HepG2 (cell line): ENCODE data around the gene LCE7A. TPM values are rescaled to one million over a fixed set of nuclear protein-coding genes. Genes with fewer than 3 reads are reported as not detected.

Source experiments
- ATAC-seq: fragments of 200-7000 bp; cut with Tn5 transposase; 3 replicates; pipeline ENCODE4 v1.9.1; 2020; ENCODE audit warnings: mild to moderate bottlenecking, moderate library complexity
- Bru-seq: library from RNA; stranded (reverse); fragments of 400-500 nt; gene quantifications from one replicate; lab custom pipeline; 2021; lab: Mats Ljungman, UMichigan
- BruChase-seq, 2 experiments: library from RNA; stranded (reverse); fragments of 400-500 nt; gene quantifications; one replicate each; lab custom pipeline; 2021; lab: Mats Ljungman, UMichigan
- BruUV-seq: library from RNA; stranded (reverse); fragments of 400-500 nt; replicated peaks from 2 replicates; lab custom pipeline; 2021; lab: Mats Ljungman, UMichigan
- CTCF ChIA-PET: fragments of 300-600 bp; formaldehyde crosslinking; extraction: SDS; loops from one replicate; lab custom pipeline; 2021; ENCODE audit warnings: low total read pairs, inconsistent platforms, low intra/inter-chr PET ratio; lab: Yijun Ruan, JAX
- POLR2A ChIA-PET: fragments of 350-600 bp; sonication (Branson Sonifier 250); formaldehyde crosslinking; loops from one replicate; lab custom pipeline; 2020; ENCODE audit warnings: antibody characterized with exemption, inconsistent platforms; lab: Yijun Ruan, JAX
- DNase-seq: peaks from one replicate; pipeline ENCODE4 v3.0.0-alpha.2; 2015; ENCODE audit warnings: low spot score
- FAIRE-seq: peaks from 3 replicates; lab custom pipeline; 2011; peaks lifted over from hg19 to GRCh38; lab: Jason Lieb, UNC
- H2AFZ ChIP-seq: one replicate; pipeline ENCODE4 v1.6.1; 2011; ENCODE audit warnings: low read length, inconsistent platforms
- H3K27ac ChIP-seq: fragments of 300-600 bp; 3 replicates; pipeline ENCODE4 v1.8.0; 2011; ENCODE audit warnings: mixed run types, mild to moderate bottlenecking, mixed read lengths, low read length, inconsistent platforms; ENCODE audit not compliant: insufficient read depth; ENCODE audit errors: extremely low read length
- H3K27me3 ChIP-seq, 2 experiments: fragments of 200-600 bp in 1 of 2; 2 replicates in 1 of 2; 3 replicates in 1 of 2; pipeline versions ENCODE4 v1.6.0 to v1.8.0; 2011; ENCODE audit warnings: low read length in 2 of 2, mild to moderate bottlenecking in 2 of 2, moderate library complexity in 2 of 2, inconsistent platforms in 1 of 2; ENCODE audit not compliant: insufficient read depth in 2 of 2, control insufficient read depth in 1 of 2
- H3K36me3 ChIP-seq, 2 experiments: fragments of 200-600 bp in 1 of 2; replicated peaks in 1 of 2; 2 replicates in 1 of 2; 3 replicates in 1 of 2; pipeline versions ENCODE4 v1.5.1 to v1.8.0; 2011; ENCODE audit warnings: low read length in 2 of 2, inconsistent platforms in 1 of 2; ENCODE audit not compliant: insufficient read depth in 2 of 2, control insufficient read depth in 1 of 2
- H3K4me1 ChIP-seq: 2 replicates; pipeline ENCODE4 v1.5.1; 2012; ENCODE audit warnings: low read length, inconsistent platforms; ENCODE audit not compliant: insufficient read depth
- H3K4me2 ChIP-seq: 2 replicates; pipeline ENCODE4 v1.6.0; 2011; ENCODE audit warnings: low read depth, low read length, inconsistent platforms
- H3K4me3 ChIP-seq, 3 experiments: fragments of 200-600 bp in 1 of 3; sonication (generic), shearing (Covaris generic) in 1 of 3; replicated peaks in 1 of 3; 2 replicates each; pipeline ENCODE4 v1.5.1; 2011 to 2016; ENCODE audit warnings: low read length in 3 of 3, inconsistent platforms in 2 of 3, low read depth in 2 of 3, mild to moderate bottlenecking in 2 of 3, control low read depth in 1 of 3, mixed read lengths in 1 of 3; ENCODE audit not compliant: insufficient read depth in 1 of 3
- H3K79me2 ChIP-seq: one replicate; pipeline ENCODE4 v1.6.1; 2011; ENCODE audit warnings: low read length, inconsistent platforms; ENCODE audit not compliant: insufficient read depth
- H3K9ac ChIP-seq: 2 replicates; pipeline ENCODE4 v1.6.0; 2011; ENCODE audit warnings: mild to moderate bottlenecking, low read depth, low read length, inconsistent platforms; ENCODE audit not compliant: insufficient read depth
- H3K9me3 ChIP-seq: 2 replicates; pipeline ENCODE4 v1.5.1; 2012; ENCODE audit warnings: mild to moderate bottlenecking, low read length
- H4K20me1 ChIP-seq: 2 replicates; pipeline ENCODE4 v1.6.0; 2011; ENCODE audit warnings: inconsistent platforms, mild to moderate bottlenecking, low read length, moderate library complexity; ENCODE audit not compliant: insufficient read depth
- FIP1L1 ChIP-seq: fragments of 200-400 bp; formaldehyde crosslinking; IDR thresholded peaks from 2 replicates; pipeline ENCODE4 v1.6.1; 2018; ENCODE audit warnings: low read depth, mild to moderate bottlenecking, low read length, moderate library complexity, borderline replicate concordance; ENCODE audit not compliant: insufficient read depth
- FOXA1 ChIP-seq, 2 experiments: fragments of 450-650 bp in 1 of 2; sonication (generic) in 1 of 2; formaldehyde crosslinking in 1 of 2; IDR thresholded peaks; 2 replicates each; pipeline versions ENCODE4 v1.4.0 to v1.6.1; 2016 to 2020; ENCODE audit warnings: missing genetic modification reagents in 1 of 2
- NCOR1 ChIP-seq: fragments of 200-600 bp; sonication (generic); IDR thresholded peaks from 2 replicates; pipeline ENCODE4 v1.7.0; 2017; ENCODE audit warnings: antibody characterized with exemption, low read length, borderline replicate concordance
- PRMT3 ChIP-seq: sonication (generic); formaldehyde crosslinking; IDR thresholded peaks from 2 replicates; pipeline ENCODE4 v1.8.1; 2022; ENCODE audit warnings: low read depth, mild to moderate bottlenecking, moderate library complexity, missing genetic modification reagents, borderline replicate concordance
- SNRNP70 ChIP-seq: fragments of 200-400 bp; formaldehyde crosslinking; IDR thresholded peaks from 2 replicates; pipeline ENCODE4 v1.6.1; 2017; ENCODE audit warnings: mild to moderate bottlenecking, low read depth, low read length, moderate library complexity
- THAP11 ChIP-seq: IDR thresholded peaks from 2 replicates; pipeline ENCODE4 v1.6.1; 2016; ENCODE audit warnings: missing biosample characterization, missing genetic modification reagents
- ZC3H4 ChIP-seq: sonication (generic); formaldehyde crosslinking; IDR thresholded peaks from 2 replicates; pipeline ENCODE4 v1.4.0; 2020; ENCODE audit warnings: missing genetic modification reagents, borderline replicate concordance
- ZNF232 ChIP-seq: sonication (generic); formaldehyde crosslinking; IDR thresholded peaks from 2 replicates; pipeline ENCODE4 v1.4.0; 2020; ENCODE audit warnings: missing genetic modification reagents, borderline replicate concordance
- ZNF251 ChIP-seq: sonication (generic); formaldehyde crosslinking; IDR thresholded peaks from 2 replicates; pipeline ENCODE4 v1.9.0; 2021; ENCODE audit warnings: mild to moderate bottlenecking, missing genetic modification reagents
- WGBS: methylation state at CpG from one replicate; pipeline ENCODE4 v1.1.6; 2017; ENCODE audit warnings: low lambda C conversion rate; 5-methylcytosine and 5-hydroxymethylcytosine counted together
- in situ Hi-C: cut with HindIII; loops from 2 replicates; pipeline ENCODE4 v1.10.0; 2017; ENCODE audit warnings: low pct_unique_long_range_greater_than_20kb; ENCODE audit not compliant: extremely low pct_ligation_motif_present
- intact Hi-C: fragments of 100-400 bp; cut with micrococcal nuclease; formaldehyde crosslinking; loops from one replicate; pipeline ENCODE4 v1.10.0; 2022; ENCODE audit not compliant: unreplicated experiment
- long read RNA-seq, 2 experiments: library from RNA in 1 of 2; library from polyadenylated mRNA in 1 of 2; stranded (forward) in 1 of 2; unstranded in 1 of 2; transcript quantifications; one replicate each; pipeline ENCODE4 v2.0.0, GENCODE V29; 2019 to 2022
- polyA minus RNA-seq, 3 experiments: library from RNA; depleted of rRNA, polyadenylated mRNA; stranded (reverse); fragments of >200 nt; gene quantifications; 2 replicates each; pipeline ENCODE4 v1.2.3, GENCODE V29; 2011; ENCODE audit warnings: low replicate concordance in 1 of 3
- polyA plus RNA-seq, 8 experiments: library from polyadenylated mRNA; depleted of rRNA in 3 of 8; stranded (reverse) in 7 of 8; unstranded in 1 of 8; fragments of >200 nt; fragmentation: Illumina TruSeq in 4 of 8; extraction: Trizol in 4 of 8; gene quantifications; 2 replicates each; pipeline versions ENCODE4 v1.2.1 to v1.2.3, GENCODE V29; 2011 to 2016; ENCODE audit warnings: low read depth in 4 of 8, missing spikeins in 1 of 8, mixed read lengths in 1 of 8; ENCODE audit not compliant: insufficient read depth in 1 of 8
- total RNA-seq, 5 experiments: library from RNA; depleted of rRNA; stranded (reverse); fragments of >200 nt; fragmentation: Illumina TruSeq; extraction: Trizol; gene quantifications; 2 replicates each; pipeline ENCODE4 v1.2.3, GENCODE V29; 2016; ENCODE audit warnings: low read depth in 1 of 5
- TF ChIP-seq, protein P1 (sequence below): IDR thresholded peaks from 2 replicates; pipeline ENCODE4 v1.6.1; 2012; ENCODE audit warnings: inconsistent platforms
- TF ChIP-seq, protein P2 (sequence below): sonication (generic); formaldehyde crosslinking; IDR thresholded peaks from 2 replicates; pipeline ENCODE4 v1.5.0; 2020; ENCODE audit warnings: mild to moderate bottlenecking, missing genetic modification reagents
- TF ChIP-seq, protein P3 (sequence below): sonication (generic); formaldehyde crosslinking; IDR thresholded peaks from 2 replicates; pipeline ENCODE4 v1.8.1; 2022; ENCODE audit warnings: mild to moderate bottlenecking, missing genetic modification reagents
- TF ChIP-seq, protein P4 (sequence below): sonication (generic); formaldehyde crosslinking; IDR thresholded peaks from 2 replicates; pipeline ENCODE4 v1.4.0; 2020; ENCODE audit warnings: missing genetic modification reagents

Gene LCE7A, protein sequence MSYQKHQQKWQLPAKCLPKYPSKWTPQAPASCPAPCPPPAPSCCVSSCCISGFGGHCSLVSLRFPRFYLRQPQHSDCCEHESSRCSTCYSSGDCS
- not detected in 2 replicates for total RNA-seq (2016; rRNA removed; fragmentation: Illumina TruSeq; extraction: Trizol)
- total RNA-seq (2016; cell fraction: cytosol; rRNA removed; fragmentation: Illumina TruSeq; extraction: Trizol; ENCODE audit: low read depth): not detected in 2 replicates
- not detected in 2 replicates for total RNA-seq (2016; cell fraction: insoluble cytoplasmic fraction; rRNA removed; fragmentation: Illumina TruSeq; extraction: Trizol)
- not detected in 2 replicates for total RNA-seq (2016; cell fraction: membrane; rRNA removed; fragmentation: Illumina TruSeq; extraction: Trizol)
- total RNA-seq (2016; cell fraction: nucleus; rRNA removed; fragmentation: Illumina TruSeq; extraction: Trizol): not detected in 2 replicates
- polyA plus RNA-seq (2011; rRNA removed): not detected in 2 replicates
- polyA plus RNA-seq (2011; cell fraction: cytosol; rRNA removed): not detected in 2 replicates
- polyA plus RNA-seq (2011; cell fraction: nucleus; rRNA removed): not detected in 2 replicates
- polyA plus RNA-seq (2012): not detected in 2 replicates
- polyA plus RNA-seq (2016; cell fraction: cytosol; fragmentation: Illumina TruSeq; extraction: Trizol; ENCODE audit: low read depth): not detected in 2 replicates
- not detected in 2 replicates for polyA plus RNA-seq (2016; cell fraction: insoluble cytoplasmic fraction; fragmentation: Illumina TruSeq; extraction: Trizol; ENCODE audit: low read depth)
- polyA plus RNA-seq (2016; cell fraction: membrane; fragmentation: Illumina TruSeq; extraction: Trizol; ENCODE audit: low read depth): not detected in 2 replicates
- polyA plus RNA-seq (2016; cell fraction: nucleus; fragmentation: Illumina TruSeq; extraction: Trizol; ENCODE audit: insufficient read depth, low read depth): not detected in 2 replicates
- polyA minus RNA-seq (2011; rRNA and poly(A)+ RNA removed; ENCODE audit: low replicate concordance): not detected in 2 replicates
- polyA minus RNA-seq (2011; cell fraction: cytosol; rRNA and poly(A)+ RNA removed): not detected in 2 replicates
- polyA minus RNA-seq (2011; cell fraction: nucleus; rRNA and poly(A)+ RNA removed): not detected in 2 replicates
- Bru-seq, nascent RNA: not detected
- BruChase-seq, experiment 1, labeled RNA remaining after a 6-hour chase: not detected
- BruChase-seq, experiment 2, labeled RNA remaining after a 2-hour chase: not detected
- long read RNA-seq, experiment 1: 0 reads
- long read RNA-seq, experiment 2: 0 reads

DNA sequence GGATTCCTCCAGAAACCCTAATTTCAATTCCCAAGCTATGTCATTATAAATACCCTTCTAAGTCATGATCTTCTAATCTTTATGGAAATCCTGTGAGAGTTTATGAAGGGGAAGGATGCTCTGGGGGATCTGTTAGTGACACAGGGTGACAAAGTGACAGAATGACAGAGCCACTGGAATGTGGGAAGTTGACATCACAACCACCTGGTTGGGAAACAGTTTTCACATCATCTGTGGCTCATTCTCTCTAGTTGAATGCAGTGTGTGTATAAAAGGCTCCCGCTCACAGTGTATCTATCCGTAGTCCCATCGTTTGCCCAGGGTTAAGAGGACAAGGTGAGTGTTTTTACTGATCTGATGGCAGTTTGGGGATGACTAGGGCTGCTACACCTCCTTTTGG, at the start of gene LCE7A:
Gene LCE7A (plus strand): TSS at position 301 of the 400 bp plus-strand sequence. CDS start 702 bp downstream, outside the sequence.
- Histone ChIP-seq H3K9me3 (no peaks in the 10 kb centered on the region), H3K36me3 (no peaks in the 10 kb centered on the region), H3K9ac (no peak within 1 kb of the TSS), H3K27me3 (no peaks in the 10 kb centered on the region), H3K4me1 (no peaks in the 10 kb centered on the region), H3K4me3 (no peak within 1 kb of the TSS), H3K79me2 (no peaks in the 10 kb centered on the region), H2AFZ (no peak within 1 kb of the TSS), H3K4me2 (no peak within 1 kb of the TSS), H4K20me1 (no peaks in the 10 kb centered on the region), H3K27ac (no peak within 1 kb of the TSS)
- DNase-seq (no peak), ATAC-seq (no peak), FAIRE-seq (no peak)
- in situ Hi-C loops (no loop called here), intact Hi-C loops (no loop called here)
- ChIA-PET POLR2A (no interaction called here), CTCF (no interaction called here)
- TF ChIP-seq, protein P1, sequence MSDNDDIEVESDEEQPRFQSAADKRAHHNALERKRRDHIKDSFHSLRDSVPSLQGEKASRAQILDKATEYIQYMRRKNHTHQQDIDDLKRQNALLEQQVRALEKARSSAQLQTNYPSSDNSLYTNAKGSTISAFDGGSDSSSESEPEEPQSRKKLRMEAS: no peak
- TF ChIP-seq, protein P2, sequence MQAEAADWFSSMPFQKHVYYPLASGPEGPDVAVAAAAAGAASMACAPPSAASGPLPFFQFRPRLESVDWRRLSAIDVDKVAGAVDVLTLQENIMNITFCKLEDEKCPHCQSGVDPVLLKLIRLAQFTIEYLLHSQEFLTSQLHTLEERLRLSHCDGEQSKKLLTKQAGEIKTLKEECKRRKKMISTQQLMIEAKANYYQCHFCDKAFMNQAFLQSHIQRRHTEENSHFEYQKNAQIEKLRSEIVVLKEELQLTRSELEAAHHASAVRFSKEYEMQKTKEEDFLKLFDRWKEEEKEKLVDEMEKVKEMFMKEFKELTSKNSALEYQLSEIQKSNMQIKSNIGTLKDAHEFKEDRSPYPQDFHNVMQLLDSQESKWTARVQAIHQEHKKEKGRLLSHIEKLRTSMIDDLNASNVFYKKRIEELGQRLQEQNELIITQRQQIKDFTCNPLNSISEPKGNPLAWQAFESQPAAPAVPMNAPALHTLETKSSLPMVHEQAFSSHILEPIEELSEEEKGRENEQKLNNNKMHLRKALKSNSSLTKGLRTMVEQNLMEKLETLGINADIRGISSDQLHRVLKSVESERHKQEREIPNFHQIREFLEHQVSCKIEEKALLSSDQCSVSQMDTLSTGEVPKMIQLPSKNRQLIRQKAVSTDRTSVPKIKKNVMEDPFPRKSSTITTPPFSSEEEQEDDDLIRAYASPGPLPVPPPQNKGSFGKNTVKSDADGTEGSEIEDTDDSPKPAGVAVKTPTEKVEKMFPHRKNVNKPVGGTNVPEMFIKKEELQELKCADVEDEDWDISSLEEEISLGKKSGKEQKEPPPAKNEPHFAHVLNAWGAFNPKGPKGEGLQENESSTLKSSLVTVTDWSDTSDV: no peak
- TF ChIP-seq SNRNP70 (no peak), NCOR1 (no peak), ZNF232 (CRISPR knock-in tag) (no peak), ZC3H4 (CRISPR knock-in tag) (no peak), ZNF251 (no peak), FIP1L1 (no peak), THAP11 (no peak), PRMT3 (CRISPR knock-in tag) (no peak), FOXA1 (IDR thresholded peaks at IDR 0.05) (no peak), FOXA1 (CRISPR knock-in tag; IDR thresholded peaks at IDR 0.05) (no peak)
- TF ChIP-seq, protein P3, sequence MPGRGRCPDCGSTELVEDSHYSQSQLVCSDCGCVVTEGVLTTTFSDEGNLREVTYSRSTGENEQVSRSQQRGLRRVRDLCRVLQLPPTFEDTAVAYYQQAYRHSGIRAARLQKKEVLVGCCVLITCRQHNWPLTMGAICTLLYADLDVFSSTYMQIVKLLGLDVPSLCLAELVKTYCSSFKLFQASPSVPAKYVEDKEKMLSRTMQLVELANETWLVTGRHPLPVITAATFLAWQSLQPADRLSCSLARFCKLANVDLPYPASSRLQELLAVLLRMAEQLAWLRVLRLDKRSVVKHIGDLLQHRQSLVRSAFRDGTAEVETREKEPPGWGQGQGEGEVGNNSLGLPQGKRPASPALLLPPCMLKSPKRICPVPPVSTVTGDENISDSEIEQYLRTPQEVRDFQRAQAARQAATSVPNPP (CRISPR knock-in tag): no peak
- TF ChIP-seq, protein P4, sequence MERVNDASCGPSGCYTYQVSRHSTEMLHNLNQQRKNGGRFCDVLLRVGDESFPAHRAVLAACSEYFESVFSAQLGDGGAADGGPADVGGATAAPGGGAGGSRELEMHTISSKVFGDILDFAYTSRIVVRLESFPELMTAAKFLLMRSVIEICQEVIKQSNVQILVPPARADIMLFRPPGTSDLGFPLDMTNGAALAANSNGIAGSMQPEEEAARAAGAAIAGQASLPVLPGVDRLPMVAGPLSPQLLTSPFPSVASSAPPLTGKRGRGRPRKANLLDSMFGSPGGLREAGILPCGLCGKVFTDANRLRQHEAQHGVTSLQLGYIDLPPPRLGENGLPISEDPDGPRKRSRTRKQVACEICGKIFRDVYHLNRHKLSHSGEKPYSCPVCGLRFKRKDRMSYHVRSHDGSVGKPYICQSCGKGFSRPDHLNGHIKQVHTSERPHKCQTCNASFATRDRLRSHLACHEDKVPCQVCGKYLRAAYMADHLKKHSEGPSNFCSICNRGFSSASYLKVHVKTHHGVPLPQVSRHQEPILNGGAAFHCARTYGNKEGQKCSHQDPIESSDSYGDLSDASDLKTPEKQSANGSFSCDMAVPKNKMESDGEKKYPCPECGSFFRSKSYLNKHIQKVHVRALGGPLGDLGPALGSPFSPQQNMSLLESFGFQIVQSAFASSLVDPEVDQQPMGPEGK (CRISPR knock-in tag): no peak
- WGBS: 22% methylated on average over 3 of the region's 3 CpGs
- no TSS peak for BruUV-seq
